Trophoblast cell (in vitro differentiated cells and primary cell): Measurements from ENCODE around the gene FGFBP1.
"Not testable (repeated sequence)": the region's sequence is repeated elsewhere in the genome, so short reads cannot be mapped to it uniquely, and the experiment has no call there.

ENCODE experiments used
- DNase-seq, 2 donors: peaks; one replicate each; pipeline ENCODE4 v3.0.0-alpha.2; 2016
- H2AFZ ChIP-seq: 2 replicates; pipeline ENCODE4 v1.6.1; 2013; ENCODE audit warnings: low read length, moderate library complexity, mild to moderate bottlenecking; ENCODE audit not compliant: insufficient read depth, poor library complexity
- H2AK5ac ChIP-seq: 2 replicates; pipeline ENCODE4 v1.6.1; 2013; ENCODE audit warnings: mild to moderate bottlenecking, low read length
- H2BK120ac ChIP-seq: 2 replicates; pipeline ENCODE4 v1.6.1; 2013; ENCODE audit warnings: low read length, mild to moderate bottlenecking, moderate library complexity; ENCODE audit not compliant: insufficient read depth, poor library complexity
- H2BK12ac ChIP-seq: 2 replicates; pipeline ENCODE4 v1.6.1; 2013; ENCODE audit warnings: mild to moderate bottlenecking, low read length, moderate library complexity
- H2BK5ac ChIP-seq: 2 replicates; pipeline ENCODE4 v1.6.1; 2013; ENCODE audit warnings: low read length, low read depth, moderate library complexity, mild to moderate bottlenecking; ENCODE audit not compliant: poor library complexity
- H3K14ac ChIP-seq: 2 replicates; pipeline ENCODE4 v1.6.1; 2013; ENCODE audit warnings: mild to moderate bottlenecking, low read length
- H3K18ac ChIP-seq: 2 replicates; pipeline ENCODE4 v1.6.1; 2013; ENCODE audit warnings: mild to moderate bottlenecking, low read length
- H3K23ac ChIP-seq: 2 replicates; pipeline ENCODE4 v1.6.1; 2013; ENCODE audit warnings: low read length
- H3K27ac ChIP-seq: 2 replicates; pipeline ENCODE4 v1.5.1; 2013; ENCODE audit warnings: low read depth, mild to moderate bottlenecking, inconsistent platforms, low read length, moderate library complexity
- H3K27me3 ChIP-seq: 2 replicates; pipeline ENCODE4 v1.6.1; 2013; ENCODE audit warnings: inconsistent platforms, mild to moderate bottlenecking, low read length, moderate library complexity; ENCODE audit not compliant: insufficient read depth
- H3K36me3 ChIP-seq, 2 experiments: 1 replicate in 1 of 2; 2 replicates in 1 of 2; pipeline ENCODE4 v1.6.1; 2013; ENCODE audit warnings: low read length in 2 of 2, mild to moderate bottlenecking in 2 of 2, moderate library complexity in 1 of 2; ENCODE audit not compliant: insufficient read depth in 2 of 2, control insufficient read depth in 1 of 2
- H3K4ac ChIP-seq: 2 replicates; pipeline ENCODE4 v1.6.1; 2013; ENCODE audit warnings: low read depth, mild to moderate bottlenecking, low read length, moderate library complexity
- H3K4me1 ChIP-seq, 2 experiments: 1 replicate in 1 of 2; 2 replicates in 1 of 2; pipeline ENCODE4 v1.6.1; 2013; ENCODE audit warnings: low read length in 2 of 2, mild to moderate bottlenecking in 2 of 2, moderate library complexity in 1 of 2; ENCODE audit not compliant: insufficient read depth in 2 of 2, control insufficient read depth in 1 of 2
- H3K4me2 ChIP-seq: 2 replicates; pipeline ENCODE4 v1.6.1; 2013; ENCODE audit warnings: inconsistent platforms, mild to moderate bottlenecking, low read length, moderate library complexity
- H3K4me3 ChIP-seq: 2 replicates; pipeline ENCODE4 v1.5.1; 2013; ENCODE audit warnings: mild to moderate bottlenecking, low read depth, low read length, inconsistent platforms
- H3K79me1 ChIP-seq: one replicate; pipeline ENCODE4 v1.6.1; 2013; ENCODE audit warnings: low read length
- H3K79me2 ChIP-seq: 2 replicates; pipeline ENCODE4 v1.6.1; 2013; ENCODE audit warnings: low read length, mild to moderate bottlenecking; ENCODE audit not compliant: control insufficient read depth, insufficient read depth, poor library complexity
- H3K9ac ChIP-seq: 2 replicates; pipeline ENCODE4 v1.6.1; 2013; ENCODE audit warnings: mild to moderate bottlenecking, low read length
- H3K9me3 ChIP-seq: 2 replicates; pipeline ENCODE4 v1.6.1; 2013; ENCODE audit warnings: low read depth, mild to moderate bottlenecking, control low read depth, inconsistent platforms, low read length; ENCODE audit not compliant: insufficient read depth
- H4K12ac ChIP-seq: 2 replicates; pipeline ENCODE4 v1.6.1; 2013; ENCODE audit warnings: low read depth, mild to moderate bottlenecking, low read length, moderate library complexity
- H4K8ac ChIP-seq: 2 replicates; pipeline ENCODE4 v1.6.1; 2013; ENCODE audit warnings: low read depth, mild to moderate bottlenecking, low read length, moderate library complexity
- H4K91ac ChIP-seq: one replicate; pipeline ENCODE4 v1.6.1; 2013; ENCODE audit warnings: low read depth, mild to moderate bottlenecking, low read length, moderate library complexity
- WGBS: extraction: QIAGEN DNeasy Blood & Tissue Kit; methylation state at CpG from one replicate; pipeline ENCODE4 v1.1.7; 2013; ENCODE audit warnings: missing lambda C conversion rate; ENCODE audit not compliant: insufficient read length, insufficient coverage; ENCODE audit errors: extremely low coverage; 5-methylcytosine and 5-hydroxymethylcytosine counted together

The FGFBP1 gene

DNA sequence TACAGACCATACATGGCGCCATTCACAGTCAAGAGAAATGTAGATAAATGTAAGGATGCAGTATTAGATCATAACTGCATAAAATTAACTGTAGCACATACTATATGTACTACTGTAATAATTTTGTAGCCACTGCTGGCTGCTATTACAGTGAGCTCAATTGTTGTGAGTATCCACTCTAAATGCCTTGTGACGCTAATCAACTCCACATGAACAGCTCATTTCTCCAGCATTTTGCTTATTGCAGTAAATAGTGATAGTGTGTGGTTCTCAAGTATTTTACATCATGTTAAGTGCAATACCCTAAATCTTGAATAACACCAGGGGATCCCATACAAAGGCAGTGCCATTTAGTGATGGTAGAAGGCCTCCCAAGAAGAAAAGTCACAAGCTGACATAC is 21.2 kb downstream of the FGFBP1 start:
- Histone ChIP-seq H2BK120ac (no peak overlapping the region), H2AK5ac (no peak overlapping the region), H3K9ac (no peak overlapping the region), H3K27ac (no peak overlapping the region), H3K4me3 (no peak overlapping the region), H2AFZ (no peak overlapping the region), H3K79me1 (peaks cover 5% of the 10 kb centered on the region), H3K79me2 (no peaks in the 10 kb centered on the region), H3K27me3 (no peaks in the 10 kb centered on the region), H3K18ac (no peak overlapping the region), H3K4me2 (no peak overlapping the region), H3K9me3 (peaks cover 3% of the 10 kb centered on the region), H4K12ac (no peak overlapping the region), H3K4ac (no peak overlapping the region), H3K23ac (no peak overlapping the region), H4K8ac (no peak overlapping the region), H3K14ac (no peak overlapping the region), H3K4me1 (peaks cover 6 to 9% of the 10 kb centered on the region in 2 experiments), H2BK5ac (no peak overlapping the region), H4K91ac (no peak overlapping the region), H3K36me3 (no peaks in the 10 kb centered on the region), H2BK12ac (no peak overlapping the region)
- DNase-seq = no peak
- WGBS = no CpG with 5 or more reads among the region's 2 CpGs

DNA sequence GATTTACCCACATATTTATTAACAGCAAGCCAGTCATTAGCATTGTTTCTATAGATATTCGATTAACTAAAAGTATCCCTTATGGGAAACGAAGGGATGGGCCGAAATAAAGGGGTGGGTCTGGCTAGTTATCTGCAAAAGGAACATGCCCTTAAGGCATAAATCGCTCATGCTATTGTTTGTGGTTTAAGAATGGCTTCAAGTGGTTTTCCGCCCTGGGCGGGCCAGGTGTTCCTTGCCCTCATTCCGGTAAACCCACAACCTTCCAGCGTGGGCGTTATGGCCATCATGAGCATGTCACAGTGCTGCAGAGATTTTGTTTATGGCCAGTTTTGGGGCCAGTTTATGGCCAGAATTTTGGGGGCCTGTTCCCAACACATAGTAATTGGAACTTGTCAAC is 22.2 kb downstream of the FGFBP1 start:
- not testable (repeated sequence) for H3K27me3 ChIP-seq

DNA sequence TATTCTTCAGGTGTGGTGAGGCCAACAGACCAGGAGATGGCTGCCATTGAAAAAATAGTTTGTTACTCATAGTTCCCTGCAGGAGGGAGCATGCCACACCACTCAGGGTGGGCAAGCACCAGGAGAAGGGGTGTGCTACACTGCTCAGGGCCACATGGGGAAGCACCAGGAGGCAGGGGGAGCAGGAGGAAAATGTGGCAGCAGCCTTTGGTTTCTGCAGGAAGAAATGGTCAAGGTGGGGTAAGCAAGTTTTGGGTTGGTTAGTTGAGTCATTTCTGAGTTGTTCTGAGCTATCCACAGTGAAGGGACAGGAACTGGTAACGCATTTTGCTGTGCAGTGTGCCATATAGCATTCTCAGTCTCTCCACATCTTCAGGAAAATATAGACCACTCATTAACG is 23.8 kb downstream of the FGFBP1 start:
- no CpG with 5 or more reads among the region's 2 CpGs for WGBS
- H4K91ac ChIP-seq = no peak overlapping the region

More for the DNA sequence above, 22.2 kb downstream of the FGFBP1 start:
- H3K4me2 ChIP-seq, H3K36me3 ChIP-seq, H2BK120ac ChIP-seq, H3K9me3 ChIP-seq, H3K23ac ChIP-seq, H2AK5ac ChIP-seq, H3K4me3 ChIP-seq, H3K9ac ChIP-seq, H3K27ac ChIP-seq, H3K18ac ChIP-seq, H4K91ac ChIP-seq, H3K4ac ChIP-seq, H2BK5ac ChIP-seq, H3K79me1 ChIP-seq, H3K79me2 ChIP-seq, H4K8ac ChIP-seq, H3K14ac ChIP-seq, H4K12ac ChIP-seq, H2BK12ac ChIP-seq, H2AFZ ChIP-seq: not testable (repeated sequence)
- peak; percentile 44 to 63 for DNase-seq
- peaks cover 6 to 12% of the 10 kb centered on the region in 2 experiments for H3K4me1 ChIP-seq
- WGBS = no CpG with 5 or more reads among the region's 9 CpGs

DNA sequence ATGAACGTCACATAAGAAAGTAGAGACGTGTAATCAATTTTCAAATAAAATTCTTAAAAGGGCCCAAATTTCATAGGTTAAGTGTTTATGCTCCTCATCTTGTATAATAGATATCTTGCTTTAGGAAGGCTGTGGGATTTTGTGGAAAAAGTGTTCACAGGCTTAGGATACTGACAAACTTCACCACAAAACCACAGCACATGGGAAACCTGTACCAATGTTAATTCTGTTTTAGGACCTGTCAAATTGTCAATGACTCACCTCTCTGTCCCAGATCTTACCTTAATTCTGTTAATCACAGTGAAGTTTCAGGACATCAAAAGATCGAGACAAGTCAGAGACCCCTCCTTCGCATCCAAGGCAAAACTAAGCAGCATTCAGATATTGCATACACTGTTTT is 24.2 kb downstream of the FGFBP1 start:
- no peak overlapping the region for H2AK5ac ChIP-seq

More for the DNA sequence above, 23.8 kb downstream of the FGFBP1 start:
- Histone ChIP-seq H3K36me3 (no peaks in the 10 kb centered on the region), H2AFZ (no peak overlapping the region), H2BK5ac (no peak overlapping the region), H3K9ac (no peak overlapping the region), H3K4ac (no peak overlapping the region), H3K79me1 (peaks cover 8% of the 10 kb centered on the region), H4K8ac (no peak overlapping the region), H2BK120ac (no peak overlapping the region), H2AK5ac (no peak overlapping the region), H3K4me1 (peaks cover 8 to 16% of the 10 kb centered on the region in 2 experiments), H3K27ac (no peak overlapping the region), H3K23ac (no peak overlapping the region), H4K12ac (no peak overlapping the region), H3K4me3 (no peak overlapping the region), H3K18ac (no peak overlapping the region), H3K14ac (no peak overlapping the region), H3K79me2 (no peaks in the 10 kb centered on the region), H3K27me3 (no peaks in the 10 kb centered on the region), H3K4me2 (no peak overlapping the region), H2BK12ac (no peak overlapping the region), H3K9me3 (peaks cover 3% of the 10 kb centered on the region)
- DNase-seq = no peak

More for the DNA sequence above, 24.2 kb downstream of the FGFBP1 start:
- Histone ChIP-seq H4K12ac (no peak overlapping the region), H3K36me3 (no peaks in the 10 kb centered on the region), H3K4me2 (no peak overlapping the region), H2BK12ac (no peak overlapping the region), H3K27me3 (no peaks in the 10 kb centered on the region), H4K8ac (no peak overlapping the region), H3K79me1 (peaks cover 10% of the 10 kb centered on the region), H3K4me3 (no peak overlapping the region), H3K18ac (no peak overlapping the region), H2AFZ (no peak overlapping the region), H3K4me1 (peaks cover 8 to 16% of the 10 kb centered on the region in 2 experiments), H2BK120ac (no peak overlapping the region), H3K23ac (no peak overlapping the region), H2BK5ac (no peak overlapping the region), H3K79me2 (no peaks in the 10 kb centered on the region), H3K14ac (no peak overlapping the region), H3K9me3 (peaks cover 3% of the 10 kb centered on the region), H3K9ac (no peak overlapping the region), H4K91ac (no peak overlapping the region), H3K27ac (no peak overlapping the region), H3K4ac (no peak overlapping the region)
- no peak for DNase-seq
- no CpG with 5 or more reads among the region's 4 CpGs for WGBS
